ENCODE measurements around the gene SUPT4H1.

DNA sequence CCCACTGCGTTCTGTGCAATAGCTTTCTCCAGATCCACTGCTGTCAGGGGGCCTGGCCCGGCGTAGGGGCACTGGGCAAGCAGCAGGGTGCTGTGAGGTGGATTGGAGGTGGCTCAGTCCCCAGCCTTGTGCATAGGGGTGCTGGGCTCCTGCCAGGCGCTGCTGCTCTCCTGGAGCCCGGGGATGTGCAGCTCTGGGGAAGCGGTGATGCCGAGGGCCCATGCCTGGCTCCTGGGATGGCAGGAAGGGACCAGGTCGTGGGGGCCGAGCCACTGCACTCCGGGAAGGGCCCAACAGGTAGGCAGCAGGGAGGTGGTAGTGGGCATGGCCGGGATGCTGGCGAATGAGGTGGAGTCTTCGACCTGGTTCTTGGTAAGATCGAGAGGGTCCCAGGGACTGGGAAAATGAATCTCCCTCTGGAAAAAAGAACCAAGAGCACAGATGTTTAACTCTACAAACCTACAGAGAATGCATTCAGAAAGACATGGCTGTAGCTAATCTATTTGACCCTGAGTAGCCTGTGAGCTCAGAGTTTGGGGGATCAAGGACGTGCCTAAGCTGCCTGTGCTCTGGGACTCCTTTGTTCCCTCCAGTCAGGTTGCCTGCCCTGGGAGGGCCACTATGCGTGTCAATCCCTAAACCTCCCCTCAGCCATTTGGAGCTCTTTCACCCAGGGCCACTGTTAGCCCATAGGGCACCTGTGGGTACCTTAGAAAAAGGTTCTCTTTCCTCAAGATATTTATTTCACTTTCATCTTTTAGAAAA lies 6.6 kb upstream of the SUPT4H1 start:
- no peak for TF ChIP-seq CTCF (IDR thresholded peaks at IDR 0.05)
- no peak for TF ChIP-seq POLR2AphosphoS5 (IDR thresholded peaks at IDR 0.05)
- TF ChIP-seq POLR2A (IDR thresholded peaks at IDR 0.05) = no peak
